Esophagus mucosa (tissue), 1 donor: ENCODE data around the gene IGFL1. TPM values are rescaled to one million over a fixed set of nuclear protein-coding genes. Genes with fewer than 3 reads are reported as not detected.
"Not testable (repeated sequence)": the region's sequence is repeated elsewhere in the genome, so short reads cannot be mapped to it uniquely, and the experiment has no call there.

Experiments used
- ATAC-seq: fragments of 200-7000 bp; cut with Tn5 transposase; one replicate; pipeline ENCODE4 v1.9.1; 2020
- total RNA-seq: library from RNA; stranded (reverse); gene quantifications from one replicate; pipeline ENCODE4 v1.2.4, GENCODE V29; 2023
- donor health status: DM: yes; HTN: yes; CAD: no.

IGFL1 gene
- total RNA-seq, 1 donor from 2014 or later: 20.2 TPM

DNA sequence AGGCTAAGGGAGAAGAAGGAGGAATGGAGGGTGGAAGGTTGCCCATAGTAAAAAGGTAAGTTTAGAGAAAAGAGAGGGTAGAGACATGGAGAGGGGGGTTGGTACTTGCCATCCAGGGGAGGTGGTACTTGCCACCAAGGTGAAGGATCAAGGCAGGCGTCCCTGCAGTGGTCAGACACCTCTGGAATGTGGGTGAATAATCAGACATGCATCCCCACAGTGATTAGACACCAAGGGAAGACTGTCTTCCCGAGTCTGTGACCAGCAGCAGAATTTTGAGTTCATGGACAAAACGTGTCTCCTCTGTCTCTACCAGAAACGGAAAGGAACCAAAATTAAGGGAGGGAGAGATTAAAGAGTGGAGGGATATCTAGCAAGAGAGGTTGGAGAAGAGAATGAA, 27.1 kb upstream of the IGFL1 start:
- no peak for ATAC-seq

DNA sequence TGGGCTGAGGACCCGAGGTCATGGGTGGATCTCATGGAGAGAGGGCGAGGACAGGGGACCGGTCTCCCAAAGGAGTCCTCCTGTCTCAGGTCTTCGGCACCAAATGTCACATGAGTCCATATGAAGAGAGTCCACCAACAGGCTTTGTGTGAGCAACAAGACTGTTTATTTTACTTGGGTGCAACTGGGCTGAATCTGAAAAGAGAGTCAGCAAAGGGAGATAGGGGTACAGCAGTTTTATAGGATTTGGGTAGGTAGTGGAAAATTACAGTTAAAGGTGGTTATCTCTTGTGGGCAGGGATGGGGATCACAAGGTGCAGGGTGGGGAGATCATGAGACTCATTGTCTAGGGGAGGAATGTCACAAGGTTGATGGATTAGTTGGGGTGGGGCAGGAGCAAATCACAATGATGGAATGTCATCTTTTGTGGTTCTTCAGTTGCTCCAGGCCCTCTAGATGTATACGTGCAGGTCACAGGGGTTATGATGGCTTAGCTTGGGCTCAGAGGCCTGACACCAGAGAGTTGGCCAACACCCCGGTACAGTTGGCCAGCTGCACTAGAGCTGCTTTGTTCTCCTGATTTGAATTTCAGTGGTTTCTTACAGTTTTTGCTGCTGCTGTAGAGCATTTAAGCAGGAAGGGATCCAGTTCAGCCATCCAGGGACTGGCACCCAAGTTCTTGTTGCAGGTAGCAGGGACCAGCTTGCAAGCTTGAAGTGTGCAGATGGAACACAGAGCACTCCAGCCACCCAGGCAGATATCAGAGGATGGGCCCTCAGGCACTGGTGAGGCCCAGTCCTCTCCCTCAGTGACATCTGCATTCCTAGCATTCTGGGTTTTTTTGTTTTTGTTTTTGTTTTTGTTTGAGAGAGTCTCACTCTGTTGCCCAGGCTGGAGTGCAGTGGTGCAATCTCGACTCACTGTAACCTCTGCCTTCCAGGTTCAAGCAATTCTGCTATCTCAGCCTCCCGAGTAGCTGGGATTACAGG, 26.4 kb upstream of the IGFL1 start:
- peak; percentile 9 for ATAC-seq

DNA sequence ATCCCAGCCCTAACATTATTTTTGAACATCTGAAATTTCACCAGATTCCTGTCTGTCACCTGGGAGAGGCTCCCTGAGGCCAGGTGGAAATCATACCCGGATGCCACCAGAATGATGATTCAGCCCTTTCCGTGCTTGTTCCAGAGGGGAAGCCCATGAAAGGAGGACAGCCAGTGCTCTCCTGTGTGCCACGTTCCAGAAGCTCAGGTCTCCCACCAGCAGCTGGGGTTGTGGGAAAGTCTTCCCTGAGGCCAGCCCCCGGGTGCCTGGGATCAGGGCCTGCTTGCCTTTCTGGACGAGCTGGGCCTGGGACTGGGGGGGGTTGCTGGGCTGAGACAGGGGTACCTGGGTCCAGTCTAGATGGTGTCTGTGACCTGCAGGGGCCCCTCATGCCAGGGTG, 25.5 kb upstream of the IGFL1 start:
- no peak for ATAC-seq

DNA sequence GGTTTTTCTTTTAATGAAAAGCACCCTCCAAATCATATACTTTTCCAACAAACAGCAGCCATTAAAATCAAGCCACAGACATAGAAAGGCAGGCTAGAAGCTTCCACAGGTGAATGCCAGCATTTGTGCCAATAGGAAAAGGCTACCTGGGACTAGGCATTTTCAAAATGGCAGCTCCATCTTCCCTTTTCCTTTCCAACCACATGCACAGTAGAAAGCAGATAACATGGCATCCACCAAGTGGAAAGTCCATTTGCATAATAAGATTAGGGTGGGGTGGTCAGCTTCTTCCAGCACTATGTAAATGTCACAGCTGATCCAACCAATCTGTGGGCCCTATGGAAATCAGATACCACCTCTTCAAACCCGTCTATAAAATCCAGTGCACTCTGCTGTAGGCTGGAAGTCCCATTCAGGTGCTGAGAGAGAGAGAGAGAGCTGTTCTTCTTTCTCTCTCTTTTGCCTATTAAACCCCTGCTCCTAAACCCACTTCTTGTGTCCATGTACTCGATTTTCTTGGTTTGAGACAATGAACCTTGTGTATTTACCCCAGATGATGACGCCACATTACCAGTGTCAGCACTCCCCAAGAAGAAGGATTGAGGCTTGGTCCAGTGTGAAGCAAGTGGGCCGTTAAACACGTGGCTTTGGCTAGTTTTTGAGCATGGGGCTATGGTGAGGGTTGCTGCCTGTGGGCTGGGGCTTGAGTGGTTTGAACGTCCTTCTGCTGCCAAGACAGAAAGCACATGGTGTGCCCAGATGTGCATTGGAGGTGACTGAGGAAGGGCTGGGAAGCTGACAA, 24.2 kb upstream of the IGFL1 start:
- no peak for ATAC-seq

DNA sequence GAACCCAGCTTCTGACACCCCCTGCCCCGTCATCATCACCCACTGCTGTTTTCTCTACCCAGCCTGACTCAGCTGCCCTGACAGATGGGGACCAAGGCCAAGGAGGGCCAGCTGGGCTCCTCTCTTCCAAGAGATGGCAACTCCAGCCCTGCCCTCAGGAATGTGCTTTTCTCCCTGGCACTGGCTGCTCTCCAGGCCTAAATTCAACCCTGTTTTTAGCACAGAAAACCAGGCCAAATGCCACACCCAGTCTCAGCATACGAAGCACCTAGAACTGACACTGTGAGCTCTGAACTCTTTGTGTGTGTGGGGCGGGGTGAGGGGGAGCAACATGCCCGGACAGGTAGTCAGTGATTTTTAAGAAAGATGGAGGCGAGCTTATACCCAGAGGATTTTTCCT, 23.4 kb upstream of the IGFL1 start:
- ATAC-seq: peak; percentile 74

DNA sequence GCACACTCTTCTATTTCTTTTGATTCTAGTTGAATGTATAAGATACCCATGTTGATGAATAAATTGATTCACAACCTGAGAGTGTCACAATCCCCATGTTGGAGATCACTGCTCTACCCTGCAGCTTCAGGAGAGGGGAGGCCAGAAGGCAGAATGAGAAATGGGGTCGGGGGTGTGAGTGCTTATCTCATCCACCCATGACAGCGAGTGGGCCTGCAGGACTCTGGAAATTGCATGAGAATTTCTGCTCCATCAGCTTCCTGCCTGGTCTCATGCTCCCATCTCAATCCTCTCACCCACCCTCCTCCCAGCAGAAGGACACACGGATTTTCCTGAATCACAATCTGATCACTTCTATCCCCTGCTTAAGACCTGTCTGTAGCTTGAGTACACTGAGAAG, 22.9 kb upstream of the IGFL1 start:
- no peak for ATAC-seq

DNA sequence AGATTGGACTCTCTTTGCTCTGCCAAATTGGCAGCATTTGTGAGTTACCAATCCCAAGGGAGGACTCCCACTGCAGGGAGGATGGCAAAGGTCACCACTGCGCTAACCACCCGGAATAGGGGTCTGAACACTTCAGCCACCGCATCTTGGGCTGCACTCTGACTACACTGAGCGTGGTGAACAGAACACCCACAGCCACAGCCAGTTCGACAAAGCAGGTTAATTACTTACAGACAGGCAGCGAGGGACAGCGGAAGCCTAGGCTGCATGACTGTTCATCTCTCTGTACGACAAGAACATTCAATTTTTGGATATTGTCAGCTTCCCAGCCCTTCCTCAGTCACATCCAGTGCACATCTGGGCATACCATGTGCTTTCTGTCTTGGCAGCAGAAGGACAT, 21.7 kb upstream of the IGFL1 start:
- ATAC-seq: not testable (repeated sequence)

DNA sequence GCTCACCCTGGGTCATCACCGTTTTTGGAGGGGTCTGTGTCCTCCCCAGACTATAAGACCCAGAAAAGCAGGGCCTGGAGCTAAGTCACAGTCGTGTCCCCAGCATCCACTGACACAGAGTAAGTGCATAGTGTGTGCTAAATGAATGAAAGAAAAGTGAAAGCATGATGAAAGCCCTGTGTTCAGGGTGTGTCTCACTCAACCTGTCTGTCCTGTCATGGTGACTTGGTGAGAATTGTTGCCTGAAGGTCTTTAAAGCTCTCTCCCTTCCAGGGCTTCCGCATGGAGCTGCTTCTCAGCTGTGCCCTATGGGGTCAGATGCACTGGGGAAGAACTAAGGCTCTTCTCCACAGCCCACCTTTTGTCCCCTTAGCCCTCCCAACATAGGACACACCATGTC, 20.5 kb upstream of the IGFL1 start:
- peak; percentile 77 for ATAC-seq

DNA sequence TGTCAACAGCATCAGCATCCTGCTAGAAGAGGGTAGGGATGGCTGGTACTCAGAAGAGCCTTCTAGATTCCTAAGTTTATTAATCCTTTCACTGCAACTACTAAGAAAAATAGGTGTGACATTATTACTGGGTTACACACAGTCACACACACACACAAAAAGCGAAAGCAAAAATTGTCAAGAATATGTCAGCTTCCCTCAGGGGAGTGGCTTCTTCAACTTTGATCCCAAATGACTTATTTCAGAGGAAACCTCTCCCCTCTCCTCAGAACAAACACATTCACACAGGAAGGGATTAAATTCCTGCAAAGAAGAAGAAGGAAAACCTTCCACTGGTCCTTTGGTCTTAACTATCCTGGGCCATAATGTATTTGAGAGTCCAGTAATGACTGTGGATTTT, 20.1 kb upstream of the IGFL1 start:
- ATAC-seq: no peak

DNA sequence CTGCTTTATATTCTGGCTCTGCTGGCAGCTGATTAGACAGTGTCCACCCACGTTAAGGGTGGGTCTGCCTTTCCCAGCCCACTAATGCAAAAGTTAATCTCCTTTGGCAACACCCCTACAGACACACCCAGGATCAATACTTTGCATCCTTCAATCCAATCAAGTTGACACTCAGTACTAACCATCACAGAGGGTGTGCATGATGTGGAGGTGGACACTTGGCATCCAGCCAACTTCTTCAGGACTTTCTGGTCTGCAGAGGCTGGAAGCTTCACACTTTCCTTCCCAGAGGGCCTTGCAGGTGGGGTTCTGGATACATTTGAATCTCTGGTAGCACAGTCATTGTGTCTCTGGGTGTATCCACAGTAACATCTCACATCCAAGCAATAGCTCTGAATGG, 18.9 kb upstream of the IGFL1 start:
- no peak for ATAC-seq

DNA sequence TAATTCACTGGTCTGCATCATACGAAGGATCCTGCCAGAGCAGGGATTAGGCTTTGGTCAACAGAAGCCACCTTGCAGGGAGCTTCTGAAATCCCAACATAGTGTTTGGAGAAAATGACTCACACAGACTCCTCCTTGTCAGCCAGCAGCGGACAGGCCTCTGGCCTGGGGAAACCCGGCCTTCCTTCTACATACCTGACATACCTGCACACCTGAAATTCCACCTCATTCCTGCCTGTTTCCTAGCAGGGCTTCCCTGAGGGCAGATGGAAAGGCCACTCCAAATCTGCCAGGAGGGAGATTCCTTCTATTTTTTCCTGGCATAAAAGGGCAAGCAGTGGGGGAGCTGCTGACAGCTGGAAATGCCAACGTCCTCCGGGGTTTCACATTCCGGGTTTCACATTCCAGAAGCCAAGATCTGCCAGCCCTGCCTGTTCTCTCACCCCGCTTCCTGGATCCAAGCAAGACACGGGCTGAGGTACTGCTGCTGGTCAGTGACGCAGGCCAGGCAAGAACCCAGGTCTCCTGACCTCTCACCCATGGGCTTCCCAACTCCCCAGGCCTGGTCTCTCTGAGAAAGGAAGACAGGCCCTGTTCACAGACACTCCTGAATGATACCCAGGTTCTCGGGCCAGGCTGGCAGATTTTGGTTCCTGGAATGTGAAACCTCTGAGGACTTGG, 18.2 kb upstream of the IGFL1 start:
- ATAC-seq: peak; percentile 56

DNA sequence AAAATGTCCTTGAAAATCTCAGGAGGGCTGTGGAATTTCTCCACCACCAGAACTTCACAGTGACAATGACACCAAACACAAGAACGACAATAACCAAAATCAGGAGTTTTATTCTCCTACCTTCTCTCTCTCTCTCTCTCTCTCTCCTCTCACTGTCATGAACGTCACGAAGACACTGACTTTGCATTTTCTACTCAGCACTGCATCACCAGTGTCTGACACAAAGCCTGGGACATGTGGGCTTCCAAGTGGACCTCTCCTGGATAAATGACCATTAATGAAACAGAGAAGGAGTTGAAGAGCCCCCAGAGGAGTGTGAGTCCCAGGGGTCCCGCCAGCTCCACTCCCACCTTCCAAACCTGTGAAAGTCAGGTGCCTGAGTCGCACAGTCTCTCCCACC, 16.9 kb upstream of the IGFL1 start:
- not testable (repeated sequence) for ATAC-seq

DNA sequence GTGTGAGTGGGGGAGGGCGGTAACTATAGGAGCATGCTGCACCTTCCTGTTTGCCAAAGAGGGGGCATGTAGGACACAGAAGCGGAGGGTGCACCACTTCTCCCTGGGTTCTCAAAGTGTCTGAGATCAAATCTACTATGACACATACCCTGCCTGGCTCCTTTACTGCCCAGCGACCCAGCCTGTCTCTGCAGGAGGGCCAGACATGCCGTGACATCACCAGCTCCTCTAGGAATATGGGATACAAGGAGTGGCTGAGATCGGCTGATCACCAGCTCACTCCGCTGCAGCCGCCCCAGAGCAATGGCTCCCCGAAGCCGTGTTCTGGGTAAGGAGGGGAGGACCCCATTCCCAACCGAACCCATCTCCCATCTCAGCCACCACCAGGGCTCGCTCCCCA, 16.4 kb upstream of the IGFL1 start:
- ATAC-seq: peak; percentile 41

DNA sequence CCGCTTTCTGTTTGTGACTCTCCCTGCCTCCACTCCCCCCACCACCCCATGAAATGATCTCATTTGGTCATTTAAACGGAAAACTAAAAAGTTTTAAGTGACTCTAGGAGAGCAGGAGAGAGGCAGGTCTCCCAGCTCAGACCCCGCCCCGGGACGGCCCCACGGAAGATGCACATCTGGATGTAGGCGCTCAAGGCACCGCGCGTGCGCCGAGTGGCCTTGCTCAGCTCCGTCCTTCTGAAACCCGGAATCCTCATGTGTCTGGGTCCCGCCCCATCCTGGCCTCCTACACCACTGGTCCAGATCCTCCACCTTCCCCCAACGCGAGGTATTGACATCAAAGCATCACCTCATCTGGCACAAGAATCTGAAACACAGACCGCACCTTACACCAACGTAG, 15.7 kb upstream of the IGFL1 start:
- no peak for ATAC-seq

DNA sequence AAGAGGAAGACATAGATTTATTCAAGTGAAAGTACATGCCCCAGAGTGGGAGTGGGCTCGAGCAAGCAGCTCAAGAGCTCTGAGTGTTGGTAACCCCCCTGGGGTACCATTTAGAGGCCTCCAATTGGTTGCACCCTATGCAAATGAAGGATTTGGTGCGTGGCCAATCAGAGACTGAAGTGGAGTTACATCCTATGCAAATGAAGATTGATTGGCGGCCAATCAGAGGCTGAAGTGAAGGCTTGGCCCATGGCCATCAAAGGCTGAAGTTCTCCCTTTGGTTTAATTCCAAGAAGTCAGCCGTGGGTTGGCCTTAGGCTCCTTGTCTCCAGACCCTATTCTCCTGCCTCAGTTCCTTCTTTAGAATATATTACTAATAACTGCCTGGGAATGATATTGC, 12.9 kb upstream of the IGFL1 start:
- no peak for ATAC-seq

DNA sequence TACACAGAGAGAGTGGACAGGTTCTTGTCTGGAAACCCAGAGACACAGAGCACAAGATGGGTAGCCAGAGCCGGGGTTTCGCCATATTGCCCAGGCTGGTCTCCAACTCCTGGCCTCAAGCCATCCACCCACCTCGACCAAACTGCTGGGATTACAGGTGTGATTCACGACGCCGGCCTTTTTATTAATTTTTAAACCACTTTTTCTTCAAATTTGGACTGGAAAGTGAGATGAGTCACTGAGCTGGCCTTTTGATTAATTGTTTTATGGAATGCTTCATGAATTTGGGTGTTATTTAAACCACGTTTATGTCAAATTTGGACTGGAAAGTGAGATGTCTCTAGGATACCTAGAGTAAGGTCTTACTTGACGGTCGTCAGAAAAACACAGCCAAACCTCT, 12.1 kb upstream of the IGFL1 start:
- no peak for ATAC-seq

DNA sequence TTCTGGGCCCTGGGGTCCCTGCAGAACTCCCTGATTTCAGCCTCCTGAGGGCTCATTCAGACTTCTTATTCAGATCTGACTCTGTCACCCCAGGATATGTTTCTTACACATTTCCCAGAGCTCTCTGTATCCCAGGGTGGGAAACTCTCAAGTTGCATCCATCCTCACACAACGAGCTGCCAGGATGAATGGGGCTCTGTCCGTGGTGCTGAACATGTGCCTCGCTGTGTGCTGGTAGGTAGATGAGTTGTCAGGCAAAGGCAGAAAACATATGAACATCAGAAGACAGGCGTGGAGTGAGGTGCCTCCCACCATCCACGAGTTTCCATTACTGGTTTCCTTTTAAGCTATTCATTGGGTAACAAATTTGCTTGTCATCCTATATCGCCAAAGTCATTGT, 11.4 kb upstream of the IGFL1 start:
- no peak for ATAC-seq

DNA sequence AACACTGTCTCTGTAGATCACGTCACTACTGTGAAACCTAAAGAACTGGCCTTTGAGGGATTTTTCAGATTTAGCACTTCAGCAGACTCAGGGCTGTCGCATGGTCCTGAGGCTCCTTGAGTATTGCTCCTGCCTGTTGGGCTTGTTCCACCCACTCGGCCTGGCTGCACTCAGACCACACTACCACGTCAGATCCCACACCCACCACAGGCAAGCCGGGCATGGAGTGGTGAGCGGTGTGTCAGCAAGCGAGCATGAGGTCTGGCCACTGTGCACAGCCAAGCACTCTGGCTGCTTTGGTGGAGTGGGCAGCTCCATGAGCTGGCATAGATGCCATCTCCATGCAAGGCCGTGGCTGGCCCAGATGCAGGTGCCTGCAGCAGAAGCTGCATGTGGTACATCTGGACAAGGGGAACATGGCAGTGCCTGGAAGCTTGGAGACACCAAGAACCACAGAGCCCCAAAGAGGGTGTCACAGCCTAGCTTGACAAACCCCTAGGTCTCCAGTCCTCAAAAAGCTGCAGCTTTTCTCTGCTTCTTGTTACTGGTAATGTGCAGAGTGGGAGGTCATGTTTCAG, 9.4 kb upstream of the IGFL1 start:
- ATAC-seq: no peak

DNA sequence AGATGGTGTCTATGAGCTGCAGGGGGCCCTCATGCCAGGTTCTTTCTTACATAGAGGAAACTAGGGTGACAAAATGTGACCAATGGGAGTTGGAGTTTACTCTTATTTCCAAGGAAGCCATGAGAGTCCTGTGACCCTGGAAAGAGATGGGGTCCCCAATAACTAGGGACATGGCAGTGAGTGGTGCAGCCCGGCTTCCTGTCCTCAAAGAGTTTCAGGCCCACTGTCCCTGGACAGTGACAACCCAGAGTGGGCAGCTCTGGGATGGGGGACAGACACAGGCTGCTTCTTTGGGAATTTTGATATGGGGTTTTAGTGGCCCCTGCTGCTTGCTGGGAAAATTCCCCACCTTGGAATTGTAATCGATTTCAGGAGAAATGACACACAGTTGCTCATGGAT, 8.4 kb upstream of the IGFL1 start:
- no peak for ATAC-seq

DNA sequence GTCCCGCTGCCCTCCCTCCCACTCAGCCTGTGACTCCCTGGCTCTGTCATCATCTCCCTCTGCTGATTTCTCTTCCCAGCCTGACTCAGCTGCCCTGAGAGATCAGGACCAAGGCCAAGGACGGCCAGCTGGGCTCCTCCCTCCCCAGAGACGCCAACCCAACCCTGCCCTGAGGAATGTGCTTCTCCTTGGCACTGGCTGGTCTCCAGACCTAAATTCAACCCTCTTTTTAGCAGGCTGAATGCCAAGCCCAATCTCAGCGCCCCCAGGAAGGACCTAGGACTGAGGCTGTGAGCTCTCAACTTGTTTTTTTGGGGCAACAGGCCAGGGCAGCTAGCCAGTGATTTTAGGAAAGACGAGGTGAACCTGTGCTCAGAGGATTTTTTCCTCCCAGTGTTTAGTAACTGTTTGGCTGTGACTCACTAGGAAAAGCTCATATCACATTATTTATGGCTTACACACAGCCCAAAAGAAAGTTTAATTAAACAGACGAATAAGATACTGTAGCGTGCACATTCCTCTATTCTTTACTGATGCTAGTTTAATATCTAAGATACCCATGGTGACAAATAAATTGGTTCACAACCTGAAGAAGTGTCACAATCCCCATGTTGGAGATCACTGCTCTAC, 7.4 kb upstream of the IGFL1 start:
- peak; percentile 89 for ATAC-seq

DNA sequence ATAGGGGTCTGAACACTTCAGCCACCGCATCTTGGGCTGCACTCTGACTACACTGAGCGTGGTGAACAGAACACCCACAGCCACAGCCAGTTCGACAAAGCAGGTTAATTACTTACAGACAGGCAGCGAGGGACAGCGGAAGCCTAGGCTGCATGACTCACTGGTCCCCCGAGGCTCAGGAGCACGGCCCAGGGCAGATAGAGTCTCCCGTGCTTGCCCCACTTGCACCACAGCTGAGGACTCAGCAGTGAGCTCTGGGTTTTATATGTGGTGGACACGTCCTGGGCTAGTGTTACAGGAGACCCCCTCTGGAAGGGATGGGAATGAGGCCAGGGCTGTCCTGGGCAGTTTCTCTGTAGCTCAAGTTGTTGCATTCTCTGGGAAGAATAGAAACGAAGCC, 5.8 kb upstream of the IGFL1 start:
- peak; percentile 50 for ATAC-seq

DNA sequence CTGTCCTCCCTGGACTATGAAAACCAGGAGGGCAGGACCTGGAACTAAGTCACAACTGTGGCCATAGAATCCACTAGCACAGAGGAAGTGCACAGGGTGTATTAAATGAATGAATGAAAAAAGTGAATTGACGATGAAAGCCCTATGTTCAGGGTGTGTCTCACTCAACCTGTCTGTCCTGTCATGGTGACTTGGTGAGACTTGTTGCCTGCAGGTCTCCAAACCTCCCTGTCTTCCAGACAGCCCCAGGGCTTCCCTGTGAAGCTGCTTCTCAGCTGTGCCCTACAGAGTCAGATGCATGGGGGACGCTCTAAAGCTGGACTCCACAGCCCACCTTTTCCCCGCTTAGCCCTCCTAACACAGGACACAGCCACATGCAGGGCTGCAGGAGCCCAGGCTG, 4.8 kb upstream of the IGFL1 start:
- peak; percentile 75 for ATAC-seq
